Fibroblast of skin of scalp (primary cell): ENCODE data around the gene SHE.

Experiments used
- DNase-seq: peaks from one replicate; pipeline ENCODE4 v3.0.0-alpha.2; 2013

SHE gene

DNA sequence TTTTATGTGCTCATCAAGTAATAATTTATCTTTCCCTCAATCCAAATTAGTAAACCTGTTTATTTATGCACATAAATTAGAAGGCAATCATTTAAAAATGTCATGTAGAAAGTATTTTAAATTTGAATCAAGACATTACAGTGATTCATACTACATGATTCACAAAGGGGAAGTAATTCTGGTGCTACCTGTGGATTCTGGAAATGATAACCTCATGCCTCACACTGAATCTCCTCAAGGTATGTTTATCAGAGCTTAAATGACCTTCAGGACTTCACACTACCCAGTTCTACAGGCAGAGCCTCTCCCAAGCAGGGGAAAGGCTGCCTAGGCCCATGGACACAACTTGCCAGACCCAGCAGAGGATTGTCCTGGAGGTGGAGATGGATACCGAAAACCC is 25.4 kb downstream of the SHE start:
- DNase-seq = no peak

- peak; percentile 95 for DNase-seq
Measured at GRCh38 chr1:154474802-154475201, 27.4 kb downstream of the SHE start.

DNA sequence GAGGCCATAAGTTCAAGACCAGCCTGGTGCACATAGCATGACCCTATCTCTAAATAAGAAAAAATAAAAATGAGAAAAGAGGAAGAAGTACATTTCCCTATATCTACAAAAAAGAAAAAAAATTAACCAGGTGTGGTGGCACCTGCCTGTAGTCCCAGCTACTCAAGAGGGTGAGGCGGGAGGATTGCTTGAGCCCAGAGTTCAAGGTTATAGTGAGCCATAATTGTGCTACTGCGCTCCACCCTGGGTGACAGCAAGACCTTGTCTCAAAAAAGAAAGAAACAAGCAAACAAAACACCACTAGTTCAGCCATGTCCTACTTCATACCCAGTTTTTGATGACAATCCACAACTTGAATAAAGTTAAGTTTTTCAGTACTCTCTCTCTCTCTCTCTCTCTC is 30.9 kb downstream of the SHE start:
- DNase-seq = no peak

- DNase-seq = no peak
Measured at GRCh38 chr1:154469844-154470560, 32.2 kb downstream of the SHE start.

- no peak for DNase-seq
Measured at GRCh38 chr1:154468535-154469250, 33.5 kb downstream of the SHE start.

DNA sequence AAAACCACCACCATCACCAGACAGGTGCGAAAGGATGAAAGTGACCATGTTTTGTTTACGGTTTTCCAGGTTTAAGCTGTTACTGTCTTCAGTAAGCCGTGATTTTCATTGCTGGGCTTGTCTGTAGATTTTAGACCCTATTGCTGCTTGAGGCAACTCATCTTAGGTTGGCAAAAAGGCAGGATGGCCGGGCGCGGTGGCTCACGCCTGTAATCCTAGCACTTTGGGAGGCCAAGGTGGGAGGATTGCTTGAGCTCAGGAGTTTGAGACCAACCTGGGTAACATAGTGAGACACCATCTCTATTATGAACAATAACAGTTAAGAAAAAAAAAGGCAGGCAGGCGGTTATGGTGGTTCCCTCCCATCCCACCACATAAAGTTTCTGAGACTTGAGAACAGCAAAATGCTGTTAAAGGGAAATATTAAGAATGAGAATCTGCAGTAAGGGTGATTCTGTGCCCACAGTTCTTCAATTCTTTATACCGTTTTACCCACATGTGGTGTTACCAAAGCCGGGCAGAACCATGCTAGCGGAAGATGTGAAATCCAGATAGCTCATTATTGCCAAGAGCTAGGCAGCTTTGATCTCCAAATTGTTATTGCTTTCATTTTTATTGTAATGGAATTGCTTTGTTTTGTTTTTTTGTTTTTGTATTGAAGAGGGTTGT is 34.6 kb downstream of the SHE start:
- DNase-seq = no peak

DNA sequence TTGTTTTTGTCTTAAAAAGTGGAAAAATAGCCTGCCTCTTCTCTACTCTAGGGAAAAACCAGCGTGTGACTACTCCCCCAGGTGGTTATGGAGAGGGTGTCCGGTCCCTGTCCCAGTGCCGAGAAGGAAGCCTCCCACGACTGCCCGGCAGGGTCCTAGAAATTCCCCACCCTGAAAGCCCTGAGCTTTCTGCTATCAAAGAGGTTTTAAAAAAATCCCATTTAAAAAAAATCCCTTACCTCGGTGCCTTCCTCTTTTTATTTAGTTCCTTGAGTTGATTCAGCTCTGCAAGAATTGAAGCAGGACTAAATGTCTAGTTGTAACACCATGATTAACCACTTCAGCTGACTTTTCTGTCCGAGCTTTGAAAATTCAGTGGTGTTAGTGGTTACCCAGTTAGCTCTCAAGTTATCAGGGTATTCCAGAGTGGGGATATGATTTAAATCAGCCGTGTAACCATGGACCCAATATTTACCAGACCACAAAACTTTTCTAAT is 35.2 kb downstream of the SHE start:
- DNase-seq = peak; percentile 26

DNA sequence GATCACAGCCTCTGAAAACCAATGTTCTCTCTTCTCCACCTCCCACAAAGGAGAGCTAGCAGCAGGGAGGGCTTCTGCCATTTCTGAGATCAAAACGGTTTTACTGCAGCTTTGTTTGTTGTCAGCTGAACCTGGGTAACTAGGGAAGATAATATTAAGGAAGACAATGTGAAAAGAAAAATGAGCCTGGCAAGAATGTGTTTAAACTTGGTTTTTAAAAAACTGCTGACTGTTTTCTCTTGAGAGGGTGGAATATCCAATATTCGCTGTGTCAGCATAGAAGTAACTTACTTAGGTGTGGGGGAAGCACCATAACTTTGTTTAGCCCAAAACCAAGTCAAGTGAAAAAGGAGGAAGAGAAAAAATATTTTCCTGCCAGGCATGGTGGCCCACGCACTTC is 36.0 kb downstream of the SHE start:
- no peak for DNase-seq

GRCh38 chr1:154465621-154466195 is 36.5 kb downstream of the SHE start:
- DNase-seq = no peak

GRCh38 chr1:154463512-154463990 is 38.7 kb downstream of the SHE start:
- peak; percentile 41 for DNase-seq

DNA sequence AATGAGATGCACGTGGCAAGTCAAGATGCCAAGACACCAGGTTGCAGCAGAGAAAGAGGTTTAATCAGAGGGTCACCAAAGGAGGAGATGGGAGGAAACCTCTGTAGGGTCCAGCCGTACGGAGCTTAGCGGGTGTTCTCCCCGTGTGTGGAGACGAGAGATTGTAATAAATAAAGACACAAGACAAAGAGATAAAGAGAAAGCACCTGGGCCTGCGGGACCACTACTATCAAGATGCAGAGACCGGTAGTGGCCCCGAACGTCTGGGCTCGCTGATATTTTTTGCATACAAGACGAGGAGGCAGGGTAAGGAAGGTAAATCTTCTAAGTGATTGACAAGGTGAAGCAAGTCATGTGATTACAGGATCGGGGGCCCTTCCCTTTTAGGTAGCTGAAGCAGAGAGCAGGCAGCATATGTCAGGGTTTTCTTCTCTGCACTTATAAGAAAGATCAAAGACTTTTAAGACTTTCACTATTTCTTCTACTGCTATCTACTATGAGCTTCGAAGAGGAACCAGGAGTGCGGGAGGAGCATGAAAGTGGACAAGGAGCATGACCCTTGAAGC is 41.4 kb downstream of the SHE start:
- no peak for DNase-seq

GRCh38 chr1:154459080-154459479 is 43.1 kb downstream of the SHE start:
- DNase-seq = peak; percentile 29

- no peak for DNase-seq
Measured at GRCh38 chr1:154456631-154457030, 45.6 kb downstream of the SHE start.

- no peak for DNase-seq
Measured at GRCh38 chr1:154454386-154455120, 47.7 kb downstream of the SHE start.

DNA sequence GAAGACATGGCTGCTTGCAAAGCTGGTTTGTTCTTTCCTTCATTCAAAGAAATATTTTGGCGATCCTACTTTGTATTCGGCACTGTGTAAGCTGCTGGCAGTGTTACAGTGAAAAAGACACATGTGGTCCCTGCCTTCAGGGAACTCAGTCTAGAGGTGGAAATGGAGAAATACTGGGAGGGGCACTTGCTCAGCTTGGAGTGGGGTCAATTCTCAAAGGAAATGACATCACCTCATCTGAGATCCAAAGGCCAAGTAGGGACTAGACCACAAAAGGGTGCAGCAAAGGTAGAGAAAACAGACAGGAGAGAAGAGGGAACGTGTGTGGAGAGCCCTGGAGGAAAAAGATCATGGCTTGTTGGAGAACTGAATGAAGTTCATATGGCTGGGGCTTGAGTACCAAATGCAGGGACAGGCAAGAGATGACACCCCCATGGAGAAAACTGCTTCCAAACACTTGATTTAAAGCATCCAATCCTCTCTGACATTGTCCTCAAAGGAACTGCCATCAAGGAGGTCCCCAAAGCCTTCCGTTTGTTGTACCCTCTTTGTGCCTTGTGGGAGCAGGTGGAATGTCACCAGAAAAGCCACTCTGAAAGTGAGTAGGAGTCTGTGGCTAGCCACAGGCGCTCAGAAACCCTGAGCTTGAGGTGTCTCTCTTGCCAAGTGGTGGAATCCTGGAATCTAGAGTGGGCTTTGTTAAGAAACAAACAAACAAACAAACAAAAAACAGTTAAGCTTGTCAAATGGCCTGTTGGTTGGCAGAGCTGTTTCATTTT is 48.4 kb downstream of the SHE start:
- DNase-seq = peak; percentile 64

- DNase-seq = peak; percentile 66
Measured at GRCh38 chr1:154453161-154453560, 49.1 kb downstream of the SHE start.

- DNase-seq = no peak
Measured at GRCh38 chr1:154448331-154448811, 53.8 kb downstream of the SHE start.

GRCh38 chr1:154446789-154447188 is 55.4 kb downstream of the SHE start:
- DNase-seq = peak; percentile 59

- DNase-seq = peak; percentile 95
Measured at GRCh38 chr1:154446292-154446691, 55.9 kb downstream of the SHE start.

GRCh38 chr1:154445040-154445472 is 57.2 kb downstream of the SHE start:
- peak; percentile 69 for DNase-seq
